ENCODE results near the gene IBA57.
"Not testable (repeated sequence)": the region's sequence is repeated elsewhere in the genome, so short reads cannot be mapped to it uniquely, and the experiment has no call there.

IBA57 gene

GRCh38 chr1:228182296-228183030, 16.9 kb downstream of the IBA57 start:
- Histone ChIP-seq H3K4me1 (ENCODE audit: low read depth, poor library complexity, severe bottlenecking) (no peaks in the 10 kb centered on the region), H3K4me2 (no peak overlapping the region), H3K27ac (no peak overlapping the region), H4K20me1 (ENCODE audit: insufficient read depth) (no peaks in the 10 kb centered on the region), H3K27me3 (ENCODE audit: insufficient read depth, low read depth) (no peaks in the 10 kb centered on the region), H2AFZ (ENCODE audit: low read depth) (no peak overlapping the region), H3K36me3 (ENCODE audit: insufficient read depth) (no peaks in the 10 kb centered on the region), H3K4me3 (IDR thresholded peaks at IDR 0.05; ENCODE audit: insufficient read depth, low read depth, low read length) (no peak overlapping the region), H3K79me2 (ENCODE audit: insufficient read depth, low read depth) (no peaks in the 10 kb centered on the region), H3K9ac (no peak overlapping the region)
- TF ChIP-seq, protein P1, sequence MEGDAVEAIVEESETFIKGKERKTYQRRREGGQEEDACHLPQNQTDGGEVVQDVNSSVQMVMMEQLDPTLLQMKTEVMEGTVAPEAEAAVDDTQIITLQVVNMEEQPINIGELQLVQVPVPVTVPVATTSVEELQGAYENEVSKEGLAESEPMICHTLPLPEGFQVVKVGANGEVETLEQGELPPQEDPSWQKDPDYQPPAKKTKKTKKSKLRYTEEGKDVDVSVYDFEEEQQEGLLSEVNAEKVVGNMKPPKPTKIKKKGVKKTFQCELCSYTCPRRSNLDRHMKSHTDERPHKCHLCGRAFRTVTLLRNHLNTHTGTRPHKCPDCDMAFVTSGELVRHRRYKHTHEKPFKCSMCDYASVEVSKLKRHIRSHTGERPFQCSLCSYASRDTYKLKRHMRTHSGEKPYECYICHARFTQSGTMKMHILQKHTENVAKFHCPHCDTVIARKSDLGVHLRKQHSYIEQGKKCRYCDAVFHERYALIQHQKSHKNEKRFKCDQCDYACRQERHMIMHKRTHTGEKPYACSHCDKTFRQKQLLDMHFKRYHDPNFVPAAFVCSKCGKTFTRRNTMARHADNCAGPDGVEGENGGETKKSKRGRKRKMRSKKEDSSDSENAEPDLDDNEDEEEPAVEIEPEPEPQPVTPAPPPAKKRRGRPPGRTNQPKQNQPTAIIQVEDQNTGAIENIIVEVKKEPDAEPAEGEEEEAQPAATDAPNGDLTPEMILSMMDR (conservative IDR thresholded peaks at IDR 0.05; ENCODE audit: low read depth, low read length), result no peak

DNA sequence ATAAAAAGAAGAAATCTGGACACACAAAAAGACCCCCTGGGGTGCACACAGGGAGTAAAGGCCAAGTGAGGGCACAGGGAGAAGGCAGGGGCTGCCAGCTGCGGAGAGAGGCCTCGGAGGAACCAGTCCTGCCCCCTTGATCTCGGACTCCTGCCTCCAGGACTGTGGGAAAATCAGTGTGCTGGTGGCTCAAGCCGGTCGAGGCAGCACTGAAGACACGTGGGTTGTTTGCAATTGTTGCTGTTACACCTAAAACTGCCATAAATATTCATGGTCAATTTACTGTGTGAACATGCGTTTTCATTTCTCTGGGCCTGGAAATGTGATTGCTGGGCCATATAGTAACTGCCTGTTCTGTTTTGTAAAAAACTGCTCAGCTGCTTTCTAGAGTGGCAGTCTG, 18.5 kb downstream of the IBA57 start:
- no peaks in the 10 kb centered on the region for H4K20me1 ChIP-seq (ENCODE audit: insufficient read depth)
- H3K4me3 ChIP-seq (IDR thresholded peaks at IDR 0.05; ENCODE audit: insufficient read depth, low read depth, low read length), result no peak overlapping the region

GRCh38 chr1:228185641-228185965, 20.0 kb downstream of the IBA57 start:
- Histone ChIP-seq H3K4me3 (IDR thresholded peaks at IDR 0.05; ENCODE audit: insufficient read depth, low read depth, low read length) (no peak overlapping the region), H3K4me1 (ENCODE audit: low read depth, poor library complexity, severe bottlenecking) (no peaks in the 10 kb centered on the region), H3K79me2 (ENCODE audit: insufficient read depth, low read depth) (no peaks in the 10 kb centered on the region), H3K36me3 (ENCODE audit: insufficient read depth) (no peaks in the 10 kb centered on the region), H4K20me1 (ENCODE audit: insufficient read depth) (no peaks in the 10 kb centered on the region), H3K9ac (no peak overlapping the region), H3K4me2 (no peak overlapping the region), H2AFZ (ENCODE audit: low read depth) (no peak overlapping the region), H3K27me3 (ENCODE audit: insufficient read depth, low read depth) (no peaks in the 10 kb centered on the region), H3K27ac (no peak overlapping the region)
- TF ChIP-seq, protein P1 (conservative IDR thresholded peaks at IDR 0.05; ENCODE audit: low read depth, low read length), result no peak

More for the DNA sequence above, 18.5 kb downstream of the IBA57 start:
- Histone ChIP-seq H3K9ac (no peak overlapping the region), H3K27me3 (ENCODE audit: insufficient read depth, low read depth) (no peaks in the 10 kb centered on the region), H2AFZ (ENCODE audit: low read depth) (no peak overlapping the region), H3K36me3 (ENCODE audit: insufficient read depth) (no peaks in the 10 kb centered on the region), H3K4me1 (ENCODE audit: low read depth, poor library complexity, severe bottlenecking) (no peaks in the 10 kb centered on the region), H3K79me2 (ENCODE audit: insufficient read depth, low read depth) (no peaks in the 10 kb centered on the region), H3K4me2 (no peak overlapping the region), H3K27ac (no peak overlapping the region)
- TF ChIP-seq, protein P1 (conservative IDR thresholded peaks at IDR 0.05; ENCODE audit: low read depth, low read length), result no peak

- H3K4me2 ChIP-seq; H3K27ac ChIP-seq; H3K9ac ChIP-seq; H3K4me3 ChIP-seq (IDR thresholded peaks at IDR 0.05; ENCODE audit: insufficient read depth, low read depth, low read length); H3K27me3 ChIP-seq (ENCODE audit: insufficient read depth, low read depth); H3K79me2 ChIP-seq (ENCODE audit: insufficient read depth, low read depth); H2AFZ ChIP-seq (ENCODE audit: low read depth); H4K20me1 ChIP-seq (ENCODE audit: insufficient read depth); H3K36me3 ChIP-seq (ENCODE audit: insufficient read depth); H3K4me1 ChIP-seq (ENCODE audit: low read depth, poor library complexity, severe bottlenecking): not testable (repeated sequence)
Measured at GRCh38 chr1:228188249-228188648, 22.6 kb downstream of the IBA57 start.

GRCh38 chr1:228190182-228190581, 24.6 kb downstream of the IBA57 start:
- Histone ChIP-seq H3K4me2 (no peak overlapping the region), H3K27me3 (ENCODE audit: insufficient read depth, low read depth) (no peaks in the 10 kb centered on the region), H3K9ac (no peak overlapping the region), H3K4me3 (IDR thresholded peaks at IDR 0.05; ENCODE audit: insufficient read depth, low read depth, low read length) (no peak overlapping the region), H3K79me2 (ENCODE audit: insufficient read depth, low read depth) (no peaks in the 10 kb centered on the region), H2AFZ (ENCODE audit: low read depth) (no peak overlapping the region), H3K4me1 (ENCODE audit: low read depth, poor library complexity, severe bottlenecking) (no peaks in the 10 kb centered on the region), H4K20me1 (ENCODE audit: insufficient read depth) (no peaks in the 10 kb centered on the region), H3K36me3 (ENCODE audit: insufficient read depth) (no peaks in the 10 kb centered on the region), H3K27ac (no peak overlapping the region)
- TF ChIP-seq, protein P1 (conservative IDR thresholded peaks at IDR 0.05; ENCODE audit: low read depth, low read length), result no peak
